ENCODE measurements around the gene FBXW8.

FBXW8 gene

GRCh38 chr12:117022465-117022864 lies 111.7 kb downstream of the FBXW8 start:
- no peak for ATAC-seq
- TF ChIP-seq ZNF70 (CRISPR knock-in tag; IDR thresholded peaks at IDR 0.05) (no peak), ZC3H10 (CRISPR knock-in tag; IDR thresholded peaks at IDR 0.05) (no peak), ZFP30 (CRISPR knock-in tag; IDR thresholded peaks at IDR 0.05) (no peak), OSR1 (CRISPR knock-in tag; IDR thresholded peaks at IDR 0.05) (no peak), CSRNP3 (CRISPR knock-in tag; IDR thresholded peaks at IDR 0.05) (no peak)
- TF ChIP-seq, protein P1, sequence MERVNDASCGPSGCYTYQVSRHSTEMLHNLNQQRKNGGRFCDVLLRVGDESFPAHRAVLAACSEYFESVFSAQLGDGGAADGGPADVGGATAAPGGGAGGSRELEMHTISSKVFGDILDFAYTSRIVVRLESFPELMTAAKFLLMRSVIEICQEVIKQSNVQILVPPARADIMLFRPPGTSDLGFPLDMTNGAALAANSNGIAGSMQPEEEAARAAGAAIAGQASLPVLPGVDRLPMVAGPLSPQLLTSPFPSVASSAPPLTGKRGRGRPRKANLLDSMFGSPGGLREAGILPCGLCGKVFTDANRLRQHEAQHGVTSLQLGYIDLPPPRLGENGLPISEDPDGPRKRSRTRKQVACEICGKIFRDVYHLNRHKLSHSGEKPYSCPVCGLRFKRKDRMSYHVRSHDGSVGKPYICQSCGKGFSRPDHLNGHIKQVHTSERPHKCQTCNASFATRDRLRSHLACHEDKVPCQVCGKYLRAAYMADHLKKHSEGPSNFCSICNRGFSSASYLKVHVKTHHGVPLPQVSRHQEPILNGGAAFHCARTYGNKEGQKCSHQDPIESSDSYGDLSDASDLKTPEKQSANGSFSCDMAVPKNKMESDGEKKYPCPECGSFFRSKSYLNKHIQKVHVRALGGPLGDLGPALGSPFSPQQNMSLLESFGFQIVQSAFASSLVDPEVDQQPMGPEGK (CRISPR knock-in tag; IDR thresholded peaks at IDR 0.05; ENCODE audit: borderline replicate concordance): no peak

DNA sequence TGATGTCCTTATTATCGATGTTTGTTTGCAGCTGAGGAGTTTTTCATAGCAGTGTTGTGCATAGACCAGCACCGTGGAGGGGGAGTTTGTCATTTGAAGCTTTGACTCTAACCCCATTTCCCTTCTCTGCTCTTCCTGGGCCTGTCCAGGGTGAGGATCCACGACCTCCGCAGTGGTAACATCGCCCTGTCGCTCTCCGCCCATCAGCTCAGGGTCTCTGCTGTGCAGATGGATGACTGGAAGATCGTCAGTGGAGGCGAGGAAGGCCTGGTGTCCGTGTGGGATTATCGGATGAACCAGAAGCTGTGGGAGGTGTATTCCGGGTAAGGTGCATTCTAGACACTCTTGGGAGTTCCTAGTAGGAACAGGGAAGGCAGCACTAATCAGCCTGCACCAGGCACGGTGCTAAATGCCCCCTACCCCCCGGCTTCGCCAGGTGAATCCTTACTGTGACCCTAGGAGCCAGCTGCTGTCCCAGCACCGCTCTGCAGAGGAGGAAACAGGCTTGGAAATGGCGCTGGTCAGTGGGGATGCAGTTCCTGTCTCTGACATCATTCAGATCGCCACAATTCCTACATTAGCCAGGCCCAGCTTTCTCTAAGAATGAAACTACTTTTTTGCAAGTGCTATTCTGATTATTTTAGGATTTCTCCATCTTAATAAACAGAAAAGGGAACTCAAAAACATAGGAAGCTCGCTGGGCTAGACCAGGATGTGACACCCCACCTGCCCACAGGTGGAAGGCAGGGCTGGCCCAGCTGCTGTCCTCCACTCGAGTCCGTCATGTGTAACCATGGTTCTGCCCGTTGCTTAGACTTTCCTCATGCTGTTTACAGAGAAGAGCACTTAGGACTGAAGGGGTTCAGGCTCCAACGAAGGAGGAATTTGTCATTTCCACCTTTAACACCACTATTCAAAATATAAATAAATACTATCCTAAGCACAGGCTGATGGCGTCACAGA lies 113.5 kb downstream of the FBXW8 start:
- no peak for ATAC-seq
- TF ChIP-seq SNAI2 (CRISPR knock-in tag; IDR thresholded peaks at IDR 0.05): no peak
- TF ChIP-seq CSDC2 (CRISPR knock-in tag; IDR thresholded peaks at IDR 0.05): no peak
- no peak for TF ChIP-seq GLIS3 (CRISPR knock-in tag; IDR thresholded peaks at IDR 0.05)
- TF ChIP-seq RARB (CRISPR knock-in tag; IDR thresholded peaks at IDR 0.05): no peak
- no peak for TF ChIP-seq PPARA (CRISPR knock-in tag; IDR thresholded peaks at IDR 0.05; ENCODE audit: borderline replicate concordance)
- TF ChIP-seq TCF4 (CRISPR knock-in tag; IDR thresholded peaks at IDR 0.05; ENCODE audit: borderline replicate concordance): no peak
- no peak for TF ChIP-seq POU6F1 (CRISPR knock-in tag; IDR thresholded peaks at IDR 0.05; ENCODE audit: borderline replicate concordance, low read depth)
- no peak for TF ChIP-seq BACH2 (CRISPR knock-in tag; IDR thresholded peaks at IDR 0.05; ENCODE audit: borderline replicate concordance)
- TF ChIP-seq ZFP30 (CRISPR knock-in tag; IDR thresholded peaks at IDR 0.05): no peak
- no peak for TF ChIP-seq TOX (CRISPR knock-in tag; IDR thresholded peaks at IDR 0.05; ENCODE audit: borderline replicate concordance)
- TF ChIP-seq ESRRG (CRISPR knock-in tag; IDR thresholded peaks at IDR 0.05): no peak

GRCh38 chr12:117024961-117025480 lies 114.3 kb downstream of the FBXW8 start:
- no peak for TF ChIP-seq ZNF8 (CRISPR knock-in tag; IDR thresholded peaks at IDR 0.05)
- TF ChIP-seq ZFP30 (CRISPR knock-in tag; IDR thresholded peaks at IDR 0.05): no peak
- no peak for TF ChIP-seq POU6F1 (CRISPR knock-in tag; IDR thresholded peaks at IDR 0.05; ENCODE audit: borderline replicate concordance, low read depth)
- no peak for TF ChIP-seq ZC3H10 (CRISPR knock-in tag; IDR thresholded peaks at IDR 0.05)
- TF ChIP-seq ESRRG (CRISPR knock-in tag; IDR thresholded peaks at IDR 0.05): no peak
- TF ChIP-seq OSR1 (CRISPR knock-in tag; IDR thresholded peaks at IDR 0.05): no peak
- no peak for TF ChIP-seq ZNF565 (CRISPR knock-in tag; conservative IDR thresholded peaks at IDR 0.05; ENCODE audit: low read depth)
- TF ChIP-seq SNAI2 (CRISPR knock-in tag; IDR thresholded peaks at IDR 0.05): no peak
- TF ChIP-seq GLIS3 (CRISPR knock-in tag; IDR thresholded peaks at IDR 0.05): no peak
- ATAC-seq: peak; percentile 12

DNA sequence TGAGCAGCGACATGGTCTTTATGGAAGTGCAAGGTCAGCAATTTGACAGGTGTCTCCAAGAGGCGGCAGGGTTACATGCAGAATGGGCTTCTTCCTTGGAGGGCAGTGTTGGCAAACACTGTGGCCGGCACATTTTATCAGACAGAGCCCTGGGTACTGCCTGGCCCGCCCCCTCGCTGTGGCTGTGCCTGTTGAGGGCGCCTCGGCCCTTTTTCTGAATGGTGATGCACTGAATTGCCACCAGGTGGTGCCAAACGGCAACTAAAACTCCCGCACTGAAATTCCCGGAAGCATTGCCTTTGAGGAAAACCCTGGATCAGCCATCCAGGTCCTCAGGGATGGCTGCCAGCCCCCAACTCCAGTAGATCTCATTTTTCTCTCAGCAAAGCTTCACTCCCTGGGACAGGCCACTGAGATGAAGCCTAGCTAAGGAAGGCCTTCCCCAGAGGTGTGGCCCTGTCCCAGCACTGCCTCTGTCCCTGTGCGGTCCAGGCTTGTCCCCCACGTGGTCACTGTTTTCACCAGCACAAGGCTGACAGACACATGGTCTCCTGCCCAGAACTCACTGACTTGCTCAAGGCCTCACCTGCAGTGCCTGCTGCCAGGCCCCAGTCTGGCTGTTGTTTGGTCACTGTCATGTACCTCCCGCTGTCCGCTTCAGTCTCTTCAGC lies 114.9 kb downstream of the FBXW8 start:
- ATAC-seq: peak; percentile 95
- no peak for TF ChIP-seq TCF4 (CRISPR knock-in tag; IDR thresholded peaks at IDR 0.05; ENCODE audit: borderline replicate concordance)
- TF ChIP-seq, protein P2, sequence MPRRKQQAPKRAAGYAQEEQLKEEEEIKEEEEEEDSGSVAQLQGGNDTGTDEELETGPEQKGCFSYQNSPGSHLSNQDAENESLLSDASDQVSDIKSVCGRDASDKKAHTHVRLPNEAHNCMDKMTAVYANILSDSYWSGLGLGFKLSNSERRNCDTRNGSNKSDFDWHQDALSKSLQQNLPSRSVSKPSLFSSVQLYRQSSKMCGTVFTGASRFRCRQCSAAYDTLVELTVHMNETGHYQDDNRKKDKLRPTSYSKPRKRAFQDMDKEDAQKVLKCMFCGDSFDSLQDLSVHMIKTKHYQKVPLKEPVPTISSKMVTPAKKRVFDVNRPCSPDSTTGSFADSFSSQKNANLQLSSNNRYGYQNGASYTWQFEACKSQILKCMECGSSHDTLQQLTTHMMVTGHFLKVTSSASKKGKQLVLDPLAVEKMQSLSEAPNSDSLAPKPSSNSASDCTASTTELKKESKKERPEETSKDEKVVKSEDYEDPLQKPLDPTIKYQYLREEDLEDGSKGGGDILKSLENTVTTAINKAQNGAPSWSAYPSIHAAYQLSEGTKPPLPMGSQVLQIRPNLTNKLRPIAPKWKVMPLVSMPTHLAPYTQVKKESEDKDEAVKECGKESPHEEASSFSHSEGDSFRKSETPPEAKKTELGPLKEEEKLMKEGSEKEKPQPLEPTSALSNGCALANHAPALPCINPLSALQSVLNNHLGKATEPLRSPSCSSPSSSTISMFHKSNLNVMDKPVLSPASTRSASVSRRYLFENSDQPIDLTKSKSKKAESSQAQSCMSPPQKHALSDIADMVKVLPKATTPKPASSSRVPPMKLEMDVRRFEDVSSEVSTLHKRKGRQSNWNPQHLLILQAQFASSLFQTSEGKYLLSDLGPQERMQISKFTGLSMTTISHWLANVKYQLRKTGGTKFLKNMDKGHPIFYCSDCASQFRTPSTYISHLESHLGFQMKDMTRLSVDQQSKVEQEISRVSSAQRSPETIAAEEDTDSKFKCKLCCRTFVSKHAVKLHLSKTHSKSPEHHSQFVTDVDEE (CRISPR knock-in tag; IDR thresholded peaks at IDR 0.05): no peak
- TF ChIP-seq CSRNP3 (CRISPR knock-in tag; IDR thresholded peaks at IDR 0.05): no peak
- no peak for TF ChIP-seq POU6F1 (CRISPR knock-in tag; IDR thresholded peaks at IDR 0.05; ENCODE audit: borderline replicate concordance, low read depth)
- no peak for TF ChIP-seq TOX (CRISPR knock-in tag; IDR thresholded peaks at IDR 0.05; ENCODE audit: borderline replicate concordance)
- no peak for TF ChIP-seq ZFP3 (CRISPR knock-in tag; IDR thresholded peaks at IDR 0.05)
- no peak for TF ChIP-seq GLIS3 (CRISPR knock-in tag; IDR thresholded peaks at IDR 0.05)
